DOHH2 (cell line): ENCODE results near the gene DDX46.

ENCODE experiments used
- CTCF ChIP-seq: fragments of 200-600 bp; sonication (generic); IDR thresholded peaks from one replicate; pipeline ENCODE4 v1.5.1; 2014; ENCODE audit warnings: antibody characterized with exemption, mild to moderate bottlenecking, low read depth, low read length; ENCODE audit not compliant: poor library complexity, severe bottlenecking
- EZH2phosphoT487 ChIP-seq: fragments of 200-600 bp; sonication (generic); IDR thresholded peaks from 2 replicates; pipeline ENCODE4 v1.6.1; 2017; ENCODE audit warnings: borderline replicate concordance, mild to moderate bottlenecking, antibody characterized with exemption, low read length, moderate library complexity, mixed read lengths

- no peak for TF ChIP-seq EZH2phosphoT487
- TF ChIP-seq CTCF: no peak
Observed at GRCh38 chr5:134793111-134793510, 34.5 kb downstream of the DDX46 start.
